Measurements from ENCODE around the gene SHCBP1. TPM values are rescaled to one million over a fixed set of nuclear protein-coding genes. Genes with fewer than 3 reads are reported as not detected.

The SHCBP1 gene
- total RNA-seq, 1 donor from 2014 or later = 1.0 TPM

- Histone ChIP-seq H3K4me3 (peak overlapping the region; percentile 16), H3K27ac (peak overlapping the region; percentile 47)
Observed at GRCh38 chr16:46649588-46650253, 28.5 kb upstream of the SHCBP1 start.

GRCh38 chr16:46648656-46649055, 27.5 kb upstream of the SHCBP1 start:
- Histone ChIP-seq H3K27me3 (no peaks in the 10 kb centered on the region), H3K4me1 (no peaks in the 10 kb centered on the region), H3K4me3 (no peak overlapping the region), H3K36me3 (no peaks in the 10 kb centered on the region), H3K9me3 (no peaks in the 10 kb centered on the region), H3K27ac (no peak overlapping the region)
- DNase-seq = no peak
- intact Hi-C loops (cut with DNase I) = no loop called here
- no peak for ATAC-seq
- no peak for TF ChIP-seq CTCF (IDR thresholded peaks at IDR 0.05)

More at GRCh38 chr16:46649588-46650253, 28.5 kb upstream of the SHCBP1 start:
- Histone ChIP-seq H3K27me3 (no peaks in the 10 kb centered on the region), H3K4me1 (no peaks in the 10 kb centered on the region), H3K36me3 (no peaks in the 10 kb centered on the region), H3K9me3 (no peaks in the 10 kb centered on the region)
- intact Hi-C loops (cut with DNase I) = no loop called here
- ATAC-seq (peak; percentile 34), DNase-seq (no peak)
- no peak for TF ChIP-seq CTCF (IDR thresholded peaks at IDR 0.05)

- TF ChIP-seq CTCF (IDR thresholded peaks at IDR 0.05) = no peak
- no peaks in the 10 kb centered on the region for H3K27me3 ChIP-seq
- DNase-seq (no peak), ATAC-seq (no peak)
- H3K4me1 ChIP-seq = no peaks in the 10 kb centered on the region
- H3K4me3 ChIP-seq = no peak overlapping the region
- H3K36me3 ChIP-seq = no peaks in the 10 kb centered on the region
- H3K27ac ChIP-seq = no peak overlapping the region
- intact Hi-C loops (cut with DNase I) = no loop called here
- no peaks in the 10 kb centered on the region for H3K9me3 ChIP-seq
Observed at GRCh38 chr16:46638947-46639925, 18.1 kb upstream of the SHCBP1 start.

- no peak for TF ChIP-seq CTCF (IDR thresholded peaks at IDR 0.05)
- ATAC-seq (peak; percentile 12), DNase-seq (no peak)
- no peak overlapping the region for H3K4me3 ChIP-seq
- H3K36me3 ChIP-seq = no peaks in the 10 kb centered on the region
- no peaks in the 10 kb centered on the region for H3K27me3 ChIP-seq
- no peaks in the 10 kb centered on the region for H3K4me1 ChIP-seq
- no peak overlapping the region for H3K27ac ChIP-seq
- intact Hi-C loops (cut with DNase I) = no loop called here
- H3K9me3 ChIP-seq = no peaks in the 10 kb centered on the region
Observed at GRCh38 chr16:46632778-46633733, 11.9 kb upstream of the SHCBP1 start.

All from upper lobe of right lung (tissue), 1 donor.